Measurements from ENCODE around the gene HRK.

DNA sequence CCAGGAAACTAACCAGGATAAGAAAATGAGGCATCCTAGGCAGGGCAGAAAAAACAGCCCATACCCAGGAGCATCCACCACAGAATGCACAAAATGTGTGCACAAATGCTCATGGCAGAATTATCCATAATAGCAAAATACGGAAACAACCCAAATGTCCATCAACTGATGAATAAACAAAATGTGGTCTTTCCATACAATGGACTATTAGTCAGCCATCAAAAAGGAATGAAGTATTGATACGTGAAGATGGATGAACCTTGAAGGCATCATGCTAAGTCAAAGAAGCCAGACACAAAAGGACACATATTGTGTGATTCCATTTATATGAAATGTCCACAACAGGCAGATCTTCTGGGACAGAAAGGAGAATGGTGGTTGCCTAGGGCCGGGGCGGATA lies 19.1 kb downstream of the HRK start:
- TF ChIP-seq MEF2A (IDR thresholded peaks at IDR 0.05; ENCODE audit: control insufficient read depth, low read depth, low read length) = no peak
- TF ChIP-seq, protein P1, sequence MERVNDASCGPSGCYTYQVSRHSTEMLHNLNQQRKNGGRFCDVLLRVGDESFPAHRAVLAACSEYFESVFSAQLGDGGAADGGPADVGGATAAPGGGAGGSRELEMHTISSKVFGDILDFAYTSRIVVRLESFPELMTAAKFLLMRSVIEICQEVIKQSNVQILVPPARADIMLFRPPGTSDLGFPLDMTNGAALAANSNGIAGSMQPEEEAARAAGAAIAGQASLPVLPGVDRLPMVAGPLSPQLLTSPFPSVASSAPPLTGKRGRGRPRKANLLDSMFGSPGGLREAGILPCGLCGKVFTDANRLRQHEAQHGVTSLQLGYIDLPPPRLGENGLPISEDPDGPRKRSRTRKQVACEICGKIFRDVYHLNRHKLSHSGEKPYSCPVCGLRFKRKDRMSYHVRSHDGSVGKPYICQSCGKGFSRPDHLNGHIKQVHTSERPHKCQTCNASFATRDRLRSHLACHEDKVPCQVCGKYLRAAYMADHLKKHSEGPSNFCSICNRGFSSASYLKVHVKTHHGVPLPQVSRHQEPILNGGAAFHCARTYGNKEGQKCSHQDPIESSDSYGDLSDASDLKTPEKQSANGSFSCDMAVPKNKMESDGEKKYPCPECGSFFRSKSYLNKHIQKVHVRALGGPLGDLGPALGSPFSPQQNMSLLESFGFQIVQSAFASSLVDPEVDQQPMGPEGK (CRISPR knock-in tag; IDR thresholded peaks at IDR 0.05; ENCODE audit: borderline replicate concordance) = no peak
- TF ChIP-seq SMC3 (conservative IDR thresholded peaks at IDR 0.05; ENCODE audit: insufficient read depth, low read depth, low read length) = no peak
- no peak for TF ChIP-seq TEAD4 (IDR thresholded peaks at IDR 0.05; ENCODE audit: low read length)
- TF ChIP-seq TEAD4 (CRISPR knock-in tag; IDR thresholded peaks at IDR 0.05; ENCODE audit: borderline replicate concordance) = no peak
- no peak for TF ChIP-seq REST (IDR thresholded peaks at IDR 0.05; ENCODE audit: borderline replicate concordance)
- no peak for TF ChIP-seq REST (CRISPR knock-in tag; IDR thresholded peaks at IDR 0.05; ENCODE audit: low read depth)
- TF ChIP-seq SLC30A9 (CRISPR knock-in tag; IDR thresholded peaks at IDR 0.05) = no peak
